GM10847 (cell line): ENCODE results near the gene SHC4.

Experiments
- POLR2A ChIP-seq: IDR thresholded peaks from 2 replicates; pipeline ENCODE4 v1.6.1; 2011; ENCODE audit not compliant: insufficient read length; ENCODE audit errors: extremely low read depth

SHC4 gene

DNA sequence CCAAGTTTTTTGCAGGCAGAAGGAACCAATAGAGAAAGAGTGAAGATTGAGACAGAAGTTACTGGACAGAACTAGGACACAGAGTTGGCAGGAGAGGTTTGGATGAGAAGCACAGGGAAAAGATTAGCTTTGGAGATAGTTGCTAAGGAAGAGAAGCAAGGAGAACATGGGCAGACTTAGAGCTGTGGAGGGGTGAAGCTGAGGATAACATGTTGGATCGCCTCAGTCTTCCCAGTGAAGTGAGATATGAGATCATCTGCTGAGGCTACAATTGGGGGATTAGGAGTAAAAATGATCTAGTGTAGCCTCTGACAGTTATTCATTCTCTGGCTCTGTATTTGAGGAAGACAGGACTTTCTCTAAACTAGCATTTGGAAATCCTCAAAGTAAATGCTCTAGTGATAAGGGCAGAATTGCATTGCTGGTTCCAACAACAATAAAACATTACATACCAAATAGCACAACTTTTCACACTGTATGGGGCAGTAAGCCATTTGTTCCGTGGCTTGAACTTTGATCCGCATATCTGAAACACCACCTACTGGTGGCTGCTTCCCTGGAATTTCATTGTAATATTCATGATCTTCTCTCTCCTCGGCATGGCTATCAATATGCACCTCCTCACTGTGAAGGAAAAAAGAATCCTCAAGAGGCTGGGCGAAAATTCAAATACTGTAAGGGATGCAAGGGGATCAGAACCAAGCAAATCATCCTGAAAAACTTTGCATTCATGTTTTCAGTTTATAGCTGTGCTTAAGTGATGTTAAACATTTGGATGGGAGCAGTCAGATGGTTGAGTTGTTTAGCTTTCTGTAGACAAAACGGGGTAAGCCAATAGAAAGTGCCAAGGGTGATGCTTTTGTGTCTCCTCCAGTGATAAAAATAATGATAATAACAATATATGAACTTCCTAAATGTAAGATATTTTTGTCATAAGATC lies 107.9 kb downstream of the SHC4 start:
- no peak for TF ChIP-seq POLR2A

DNA sequence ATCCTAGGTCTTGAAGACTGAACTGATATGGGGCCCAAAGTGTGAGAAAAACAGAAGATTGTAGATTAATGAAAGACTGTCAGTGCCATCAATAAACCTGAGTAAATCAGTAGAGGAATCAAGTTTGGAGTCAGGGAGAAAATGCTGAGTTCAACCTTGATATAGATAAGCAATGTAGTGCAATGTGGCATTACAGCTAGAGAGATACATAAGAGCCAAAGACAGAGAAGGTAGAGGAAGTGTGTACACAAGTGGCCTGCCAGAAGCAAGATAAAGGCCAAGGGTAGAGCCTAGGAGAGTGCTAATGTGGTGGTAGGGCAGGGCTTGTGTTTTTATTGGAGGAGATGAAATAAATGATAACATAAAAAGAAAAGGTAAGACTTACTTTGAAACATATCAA lies 111.8 kb downstream of the SHC4 start:
- TF ChIP-seq POLR2A: no peak

DNA sequence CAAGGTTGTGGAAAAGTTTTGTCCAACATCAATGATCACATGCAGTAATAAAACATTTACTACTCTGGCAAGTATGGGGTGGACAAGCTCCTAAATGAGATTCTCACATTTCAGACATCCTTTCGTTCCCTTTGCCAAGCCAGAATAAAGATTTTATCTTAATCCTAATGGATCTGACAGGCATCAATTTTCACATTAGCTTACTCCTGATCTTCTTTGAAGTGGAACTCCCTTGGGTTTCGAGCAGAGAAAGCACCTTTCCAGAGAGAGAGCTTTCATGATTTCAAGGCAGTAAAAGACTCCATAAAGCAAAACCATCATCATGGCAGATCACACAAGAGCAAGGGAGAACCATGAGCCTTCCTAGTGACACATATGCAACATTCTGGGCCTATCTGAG lies 113.1 kb downstream of the SHC4 start:
- no peak for TF ChIP-seq POLR2A

DNA sequence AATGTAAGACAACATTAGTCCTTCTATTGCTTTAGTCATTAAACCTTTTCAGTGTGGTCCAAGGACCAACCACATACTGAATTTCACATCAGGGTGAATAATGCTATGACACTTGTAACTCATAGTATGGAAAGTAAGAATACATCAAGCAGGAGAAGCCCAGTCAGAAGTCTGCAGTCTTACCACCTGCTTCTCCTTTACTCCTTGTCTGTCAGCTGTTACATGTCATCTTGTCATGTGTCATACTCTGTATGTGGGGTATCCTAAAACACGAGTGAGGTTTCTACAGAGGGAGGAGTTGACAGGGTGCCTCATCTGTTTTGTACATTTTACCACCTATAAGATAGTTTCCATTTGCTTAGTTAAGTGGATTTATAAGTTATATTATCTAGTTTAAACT lies 118.6 kb downstream of the SHC4 start:
- TF ChIP-seq POLR2A: no peak

DNA sequence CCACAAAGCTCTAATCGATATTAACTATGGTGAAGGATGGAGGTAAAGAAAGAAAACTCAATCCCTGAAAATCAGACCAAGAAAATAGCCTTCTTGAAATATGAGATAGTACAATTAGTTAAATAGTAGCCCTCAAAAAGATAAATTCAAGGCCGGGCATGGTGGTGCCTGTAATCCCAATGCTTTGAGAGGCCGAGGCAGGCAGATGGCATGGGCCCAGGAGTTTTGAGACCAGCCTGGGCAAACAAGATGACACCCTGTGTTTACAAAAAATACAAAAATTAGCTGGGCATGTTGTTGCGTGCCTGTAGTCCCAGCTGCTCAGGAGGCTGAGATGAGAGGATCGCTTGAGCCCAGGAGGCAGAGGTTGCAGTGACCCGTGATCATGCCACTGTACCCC lies 121.2 kb downstream of the SHC4 start:
- TF ChIP-seq POLR2A: no peak

DNA sequence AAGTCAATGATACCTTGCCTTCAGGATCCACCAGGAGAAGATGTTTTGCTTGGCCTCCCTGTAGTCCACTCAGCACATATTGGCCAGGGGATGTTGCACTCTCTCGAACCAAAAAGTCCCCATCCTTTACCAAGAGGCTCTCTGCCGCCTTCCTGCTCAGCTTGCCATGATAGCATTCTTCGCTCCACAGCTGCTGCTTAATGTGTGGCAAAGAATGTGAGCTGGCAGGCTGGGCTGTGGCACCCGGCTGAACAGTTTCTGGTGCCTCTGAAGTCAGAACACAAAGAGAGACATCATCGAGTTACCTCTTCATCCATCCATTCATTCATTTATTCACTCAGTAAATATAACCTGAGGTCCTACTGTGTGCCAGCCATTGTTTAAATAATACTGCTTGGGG lies 129.0 kb downstream of the SHC4 start:
- TF ChIP-seq POLR2A: no peak

DNA sequence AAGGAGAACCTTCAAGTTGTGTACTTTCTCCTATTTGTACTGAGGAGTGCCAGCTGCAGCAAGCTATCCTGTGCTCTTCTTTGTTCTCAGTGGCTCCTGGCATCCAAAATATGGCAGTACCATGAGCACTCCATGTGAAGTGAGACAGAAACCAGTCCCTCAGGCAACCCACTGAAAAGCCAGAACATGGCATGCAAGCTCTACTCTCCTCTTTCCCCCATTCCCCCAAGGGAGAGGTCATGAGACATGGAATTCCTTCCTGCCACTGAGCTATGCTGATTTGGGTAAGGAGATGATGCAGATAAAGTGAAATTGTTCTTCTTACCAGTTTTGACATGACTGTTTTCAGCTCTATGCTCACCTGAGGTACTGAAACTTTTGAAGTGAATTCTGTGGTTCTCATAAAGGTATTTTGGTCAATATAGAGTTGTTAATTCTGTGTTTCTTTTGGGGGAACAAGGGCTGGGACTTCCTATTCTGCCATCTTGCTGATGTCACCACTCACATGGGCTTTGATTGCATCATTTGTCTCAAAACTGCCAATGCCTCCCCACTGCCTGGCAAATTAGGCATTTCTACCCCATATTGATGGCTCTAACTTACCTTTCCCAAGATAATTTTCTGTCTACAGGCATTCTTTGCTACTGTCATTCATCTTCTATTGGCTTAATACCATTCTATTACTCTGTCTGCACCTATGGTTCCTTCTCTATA lies 130.0 kb downstream of the SHC4 start:
- no peak for TF ChIP-seq POLR2A

DNA sequence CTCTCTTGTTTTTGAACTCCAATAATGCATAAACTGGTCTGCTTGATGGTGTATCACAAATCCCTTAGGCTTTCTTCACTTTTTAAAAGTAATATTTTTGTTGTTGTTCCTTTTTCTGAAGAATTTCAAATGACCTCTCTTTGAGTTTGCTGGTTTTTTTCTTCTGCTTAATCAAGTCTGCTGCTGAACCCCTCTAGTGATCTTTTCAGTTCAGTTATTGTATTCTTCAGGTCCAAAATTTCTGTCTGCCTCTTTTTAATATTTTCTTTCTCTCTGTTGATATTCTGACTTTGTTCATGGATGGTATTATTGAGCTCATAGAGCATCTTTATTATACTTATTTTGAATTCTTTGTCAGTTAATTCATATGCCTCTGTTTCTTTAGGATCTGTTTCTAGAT lies 131.1 kb downstream of the SHC4 start:
- TF ChIP-seq POLR2A: no peak

DNA sequence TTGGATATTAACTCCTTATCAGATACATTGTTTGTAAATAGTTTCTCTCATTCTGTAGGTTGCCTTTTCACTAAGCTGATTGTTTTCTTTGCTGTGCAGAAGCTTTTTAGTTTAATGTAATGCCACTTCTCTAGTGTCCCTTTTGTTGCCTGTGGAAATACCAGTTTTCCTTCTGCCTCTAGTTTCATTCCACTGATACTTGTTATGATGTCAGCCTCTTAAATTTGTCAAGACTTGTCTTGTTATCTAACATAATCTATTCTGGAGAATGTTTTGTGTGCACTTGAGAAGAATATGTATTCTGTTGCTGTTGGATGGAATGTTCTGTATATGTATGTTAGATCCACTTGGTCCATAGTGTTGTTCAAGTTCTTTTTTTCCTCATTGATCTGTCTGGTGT lies 134.8 kb downstream of the SHC4 start:
- no peak for TF ChIP-seq POLR2A

DNA sequence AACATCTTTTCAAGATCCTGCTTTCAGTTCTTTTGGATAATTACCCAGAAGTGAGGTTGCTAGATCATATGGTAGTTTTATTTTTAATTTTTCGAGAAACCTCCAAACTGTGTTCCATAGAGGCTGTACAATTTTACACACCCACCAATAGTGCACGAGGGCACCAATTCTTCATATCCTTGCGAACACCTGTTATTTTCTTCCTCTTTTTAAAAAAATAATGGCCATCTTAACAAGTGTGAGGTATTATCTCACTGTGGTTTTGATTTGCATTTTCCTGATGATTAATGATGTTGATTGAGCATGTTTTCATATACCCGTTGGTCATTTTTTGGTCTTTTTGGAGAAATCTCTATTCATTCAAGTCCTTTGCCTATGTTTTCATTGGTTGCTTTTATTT lies 135.2 kb downstream of the SHC4 start:
- no peak for TF ChIP-seq POLR2A

DNA sequence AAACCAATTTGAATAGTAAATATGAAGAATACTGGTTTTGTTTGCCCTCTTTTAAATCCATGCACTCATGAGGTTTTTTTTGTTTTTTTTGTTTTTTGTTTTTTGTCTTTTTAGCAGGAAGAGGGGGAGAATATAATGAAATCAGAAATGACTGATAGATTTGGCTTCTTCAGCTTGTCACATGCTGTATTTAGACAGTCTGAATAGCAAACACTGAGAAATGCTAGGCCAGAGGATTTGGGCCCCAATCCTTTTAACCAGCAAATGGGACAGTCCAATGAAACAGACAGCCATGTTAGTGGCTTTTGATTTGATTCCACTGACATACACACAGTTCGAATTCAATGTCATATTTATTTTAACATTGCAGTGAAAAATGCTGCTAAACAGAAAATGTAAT lies 138.6 kb downstream of the SHC4 start:
- no peak for TF ChIP-seq POLR2A

DNA sequence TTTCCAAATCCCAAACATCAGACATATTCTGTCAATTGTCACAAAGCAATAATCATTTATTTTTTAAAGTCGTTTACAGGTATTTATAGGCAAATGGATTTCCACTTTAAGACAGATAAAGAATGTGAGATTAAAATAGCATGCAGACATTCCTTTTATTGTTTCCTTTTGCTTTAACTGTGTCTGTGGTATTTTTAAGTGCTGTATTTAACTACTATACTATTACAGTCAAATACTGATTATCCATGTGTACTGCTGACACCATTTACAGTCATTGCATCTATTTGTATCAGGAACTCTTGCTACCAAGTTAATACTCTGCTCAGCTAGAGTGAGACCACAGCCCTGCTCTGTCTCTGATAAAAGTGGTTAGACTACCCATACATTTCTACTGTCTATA lies 140.0 kb downstream of the SHC4 start:
- no peak for TF ChIP-seq POLR2A

DNA sequence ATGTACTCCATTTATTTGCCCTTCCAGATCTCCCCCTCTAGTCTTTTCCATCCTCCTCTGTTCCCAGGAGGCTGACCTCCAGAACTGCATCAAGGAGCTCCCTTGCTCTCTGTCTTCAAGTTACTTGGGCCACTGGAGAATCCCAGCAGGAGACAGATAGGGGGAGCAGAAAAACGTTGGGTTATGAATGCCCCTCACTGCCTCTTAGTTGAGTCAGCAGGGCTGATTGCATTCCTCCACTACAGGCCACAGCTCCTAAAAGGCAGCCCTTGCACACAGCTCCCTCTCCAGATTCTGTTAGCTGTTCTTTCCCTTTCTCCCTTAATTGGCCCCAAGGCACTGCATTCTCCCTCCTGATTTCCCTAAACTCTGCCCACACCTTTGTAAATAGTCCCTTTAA lies 140.5 kb downstream of the SHC4 start:
- no peak for TF ChIP-seq POLR2A

DNA sequence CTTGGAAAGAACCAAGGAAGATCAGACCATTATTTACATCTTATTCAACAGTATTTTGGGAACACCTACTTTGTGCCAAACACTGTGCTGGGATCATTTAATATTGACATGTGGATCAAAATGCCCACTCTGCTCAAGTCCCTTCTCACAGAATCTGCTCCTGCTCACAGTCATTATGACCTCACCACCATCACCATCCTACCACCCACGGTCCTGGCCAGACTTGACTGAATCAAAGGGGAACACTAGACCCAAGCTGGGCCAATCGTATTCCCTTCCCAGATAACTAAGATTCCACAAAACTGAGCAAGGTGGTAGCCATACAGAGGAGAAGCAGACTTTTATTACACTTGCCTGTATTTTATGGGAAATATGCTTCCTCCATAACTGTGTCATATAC lies 149.4 kb downstream of the SHC4 start:
- TF ChIP-seq POLR2A: no peak

DNA sequence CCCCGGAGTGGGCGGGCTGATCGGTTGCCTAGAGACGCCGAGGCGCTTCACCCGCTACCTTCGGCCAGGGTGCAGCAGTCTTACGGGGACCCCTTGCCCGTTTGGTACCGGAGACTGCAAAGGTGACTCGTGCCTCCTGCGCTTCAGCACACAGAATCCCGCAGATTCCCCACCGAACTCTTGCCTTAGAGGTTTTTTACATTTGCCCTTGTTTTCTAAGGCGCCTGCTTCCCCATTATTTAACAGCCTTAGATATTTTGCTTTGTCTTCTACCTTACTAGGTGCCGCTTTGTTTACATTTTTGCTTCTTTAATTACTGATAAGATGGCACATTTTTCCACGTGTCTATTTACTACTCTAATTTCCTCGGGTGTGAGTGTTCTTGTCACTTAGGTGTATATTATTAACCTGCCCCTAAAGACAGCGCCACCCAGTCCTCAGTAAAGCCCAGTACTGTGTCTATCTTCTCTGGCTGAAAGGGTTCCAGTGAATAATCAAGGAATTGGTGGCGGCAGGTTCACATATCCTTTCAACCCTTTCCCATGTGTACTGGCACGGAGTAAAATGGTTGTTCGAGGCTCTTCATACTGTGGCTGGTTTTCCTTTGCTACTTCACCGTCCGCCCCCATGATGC lies 152.3 kb downstream of the SHC4 start:
- no peak for TF ChIP-seq POLR2A
